Tibial nerve (tissue), 4 donors: Measurements from ENCODE around the gene TNFAIP8L2.

Experiments used
- CTCF ChIP-seq, 5 experiments: fragments of 200-600 bp in 3 of 5; fragments of 450-650 bp in 2 of 5; sonication (generic) in 3 of 5; IDR thresholded peaks; one replicate each; pipeline ENCODE4 v1.5.1; 2016 to 2019; ENCODE audit warnings: antibody characterized with exemption in 5 of 5, mild to moderate bottlenecking in 3 of 5, moderate library complexity in 2 of 5
- EP300 ChIP-seq, 2 donors: sonication (generic); formaldehyde crosslinking; IDR thresholded peaks; one replicate each; pipeline ENCODE4 v1.6.1; 2017; ENCODE audit warnings: antibody characterized with exemption in 2 of 2, mild to moderate bottlenecking in 1 of 2

- no peak for TF ChIP-seq CTCF (IDR thresholded peaks at IDR 0.05)
- no peak for TF ChIP-seq EP300 (IDR thresholded peaks at IDR 0.05)
These were observed 43.6 kb downstream of the TNFAIP8L2 start for GRCh38 chr1:151199873-151200581.
